ENCODE measurements around the gene B3GALT2. TPM values are rescaled to one million over a fixed set of nuclear protein-coding genes. Genes with fewer than 3 reads are reported as not detected.
A peak's percentile ranks its signal among the peaks of the same experiment; 100 is the strongest.

B3GALT2 gene
- total RNA-seq, 1 experiment from 2014 or later = not detected

DNA sequence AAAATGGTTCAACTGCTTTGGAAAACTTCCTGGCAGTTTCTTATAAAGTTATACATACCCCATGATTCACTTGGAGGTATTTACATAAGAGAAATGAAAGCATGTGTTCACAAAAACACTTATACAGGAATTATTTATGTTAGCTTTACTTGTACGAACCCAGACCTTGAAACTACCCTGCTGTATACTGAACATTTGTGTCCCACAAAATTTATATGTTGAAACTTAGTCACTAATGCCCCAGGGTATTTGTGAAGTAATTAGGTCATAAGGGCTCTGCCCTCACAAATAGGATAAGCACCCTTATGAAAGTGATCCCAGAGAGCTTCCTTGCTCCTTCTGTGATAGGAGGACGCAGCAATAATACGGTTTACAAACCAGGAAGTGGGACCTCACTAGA is 42.7 kb upstream of the B3GALT2 start:
- no TSS peak for BruUV-seq (replicated peaks)
- no peak overlapping the region for H3K27ac ChIP-seq
- no peaks in the 10 kb centered on the region for H3K27me3 ChIP-seq (ENCODE audit: insufficient read depth, low read depth)
- no peaks in the 10 kb centered on the region for H3K79me2 ChIP-seq (ENCODE audit: low read depth)
- no peak overlapping the region for H3K4me3 ChIP-seq
- no peaks in the 10 kb centered on the region for H3K36me3 ChIP-seq (ENCODE audit: low read depth)
- H3K4me2 ChIP-seq = no peak overlapping the region
- no peaks in the 10 kb centered on the region for H4K20me1 ChIP-seq (ENCODE audit: insufficient read depth)
- no peaks in the 10 kb centered on the region for H3F3A ChIP-seq (ENCODE audit: insufficient read depth, low read depth)
- no peak overlapping the region for H2AFZ ChIP-seq
- H3K9me2 ChIP-seq (ENCODE audit: insufficient read depth) = no peaks in the 10 kb centered on the region
- H3K4me1 ChIP-seq (replicated peaks; ENCODE audit: insufficient read depth) = no peaks in the 10 kb centered on the region
- ChIA-PET POLR2A (ENCODE audit: unreplicated experiment) (no interaction called here), CTCF (no interaction called here)
- no peak for TF ChIP-seq EZH2 (IDR thresholded peaks at IDR 0.05; ENCODE audit: low read depth)
- TF ChIP-seq, protein P1, sequence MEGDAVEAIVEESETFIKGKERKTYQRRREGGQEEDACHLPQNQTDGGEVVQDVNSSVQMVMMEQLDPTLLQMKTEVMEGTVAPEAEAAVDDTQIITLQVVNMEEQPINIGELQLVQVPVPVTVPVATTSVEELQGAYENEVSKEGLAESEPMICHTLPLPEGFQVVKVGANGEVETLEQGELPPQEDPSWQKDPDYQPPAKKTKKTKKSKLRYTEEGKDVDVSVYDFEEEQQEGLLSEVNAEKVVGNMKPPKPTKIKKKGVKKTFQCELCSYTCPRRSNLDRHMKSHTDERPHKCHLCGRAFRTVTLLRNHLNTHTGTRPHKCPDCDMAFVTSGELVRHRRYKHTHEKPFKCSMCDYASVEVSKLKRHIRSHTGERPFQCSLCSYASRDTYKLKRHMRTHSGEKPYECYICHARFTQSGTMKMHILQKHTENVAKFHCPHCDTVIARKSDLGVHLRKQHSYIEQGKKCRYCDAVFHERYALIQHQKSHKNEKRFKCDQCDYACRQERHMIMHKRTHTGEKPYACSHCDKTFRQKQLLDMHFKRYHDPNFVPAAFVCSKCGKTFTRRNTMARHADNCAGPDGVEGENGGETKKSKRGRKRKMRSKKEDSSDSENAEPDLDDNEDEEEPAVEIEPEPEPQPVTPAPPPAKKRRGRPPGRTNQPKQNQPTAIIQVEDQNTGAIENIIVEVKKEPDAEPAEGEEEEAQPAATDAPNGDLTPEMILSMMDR (conservative IDR thresholded peaks at IDR 0.05) = no peak
- intact Hi-C loops (cut with micrococcal nuclease; ENCODE audit: unreplicated experiment) = no loop called here
- peak in 1 of 2 experiments; percentile 36 for DNase-seq
- H3K9me3 ChIP-seq (ENCODE audit: insufficient read depth, low read depth) = no peaks in the 10 kb centered on the region

DNA sequence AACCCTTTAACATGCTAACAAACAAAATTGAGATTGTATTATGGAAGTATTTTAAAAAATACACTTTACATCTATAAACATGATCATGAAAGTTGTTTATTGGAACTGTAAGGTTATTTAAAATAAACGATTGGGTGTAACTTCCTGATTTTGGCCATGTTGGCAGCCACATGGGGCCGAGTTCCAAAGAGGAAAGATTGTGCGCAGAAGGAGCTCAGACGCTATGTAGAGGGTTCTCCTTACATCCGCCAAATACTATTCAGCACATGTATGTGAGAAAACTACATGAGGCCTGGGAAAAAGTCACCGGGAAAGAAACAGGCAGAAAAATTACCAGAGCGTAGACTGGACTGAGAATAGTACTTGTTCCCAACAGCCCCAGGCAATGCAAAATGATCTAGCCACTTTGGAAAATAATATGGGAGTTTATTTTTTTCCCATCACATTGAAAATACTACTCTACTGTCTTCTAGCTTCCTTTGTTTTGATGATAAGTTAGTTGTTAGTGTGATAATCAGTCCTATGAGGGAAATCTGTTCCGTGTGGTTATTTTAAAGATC is 35.7 kb upstream of the B3GALT2 start:
- Histone ChIP-seq H3K79me2 (ENCODE audit: low read depth) (no peaks in the 10 kb centered on the region), H2AFZ (no peak overlapping the region), H3K27me3 (ENCODE audit: insufficient read depth, low read depth) (no peaks in the 10 kb centered on the region), H3K4me3 (no peak overlapping the region), H3F3A (ENCODE audit: insufficient read depth, low read depth) (no peaks in the 10 kb centered on the region), H3K9me3 (ENCODE audit: insufficient read depth, low read depth) (no peaks in the 10 kb centered on the region), H3K4me1 (replicated peaks; ENCODE audit: insufficient read depth) (no peaks in the 10 kb centered on the region), H3K9me2 (ENCODE audit: insufficient read depth) (no peaks in the 10 kb centered on the region), H3K36me3 (ENCODE audit: low read depth) (no peaks in the 10 kb centered on the region), H3K4me2 (no peak overlapping the region), H3K27ac (no peak overlapping the region), H4K20me1 (ENCODE audit: insufficient read depth) (no peaks in the 10 kb centered on the region)
- ChIA-PET POLR2A (ENCODE audit: unreplicated experiment) (no interaction called here), CTCF (no interaction called here)
- no peak for TF ChIP-seq EZH2 (IDR thresholded peaks at IDR 0.05; ENCODE audit: low read depth)
- TF ChIP-seq, protein P1 (conservative IDR thresholded peaks at IDR 0.05) = no peak
- no TSS peak for BruUV-seq (replicated peaks)
- intact Hi-C loops (cut with micrococcal nuclease; ENCODE audit: unreplicated experiment) = no loop called here
- no peak for DNase-seq

DNA sequence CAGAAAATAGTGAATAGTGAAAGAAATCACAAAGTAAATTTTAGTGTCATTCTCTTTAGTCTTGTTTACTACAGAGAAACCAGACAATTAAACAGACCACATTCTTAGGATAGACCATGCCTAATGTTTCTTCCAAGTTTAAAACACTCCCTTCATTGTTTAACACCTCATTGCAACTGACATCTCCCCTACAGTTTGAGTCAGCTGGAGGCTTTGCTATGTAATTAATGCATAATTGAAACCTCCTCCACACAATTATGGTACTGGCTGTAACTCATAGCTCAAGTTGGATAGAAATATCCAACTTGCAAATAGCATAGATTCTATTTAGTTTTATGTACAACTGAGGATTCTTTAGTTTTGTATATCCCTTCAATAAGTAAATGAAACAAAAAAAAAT is 35.2 kb upstream of the B3GALT2 start:
- H3K27me3 ChIP-seq (ENCODE audit: insufficient read depth, low read depth) = no peaks in the 10 kb centered on the region
- no peak overlapping the region for H3K4me2 ChIP-seq
- H4K20me1 ChIP-seq (ENCODE audit: insufficient read depth) = no peaks in the 10 kb centered on the region
- H3K4me3 ChIP-seq = no peak overlapping the region
- TF ChIP-seq, protein P1 (conservative IDR thresholded peaks at IDR 0.05) = no peak
- no peak for TF ChIP-seq EZH2 (IDR thresholded peaks at IDR 0.05; ENCODE audit: low read depth)
- no peaks in the 10 kb centered on the region for H3K4me1 ChIP-seq (replicated peaks; ENCODE audit: insufficient read depth)
- POLR2A ChIA-PET (ENCODE audit: unreplicated experiment) = no interaction called here
- intact Hi-C loops (cut with micrococcal nuclease; ENCODE audit: unreplicated experiment) = no loop called here
- CTCF ChIA-PET = no interaction called here
- no peaks in the 10 kb centered on the region for H3K36me3 ChIP-seq (ENCODE audit: low read depth)
- H3K27ac ChIP-seq = no peak overlapping the region
- H3F3A ChIP-seq (ENCODE audit: insufficient read depth, low read depth) = no peaks in the 10 kb centered on the region
- no peaks in the 10 kb centered on the region for H3K9me3 ChIP-seq (ENCODE audit: insufficient read depth, low read depth)
- H3K79me2 ChIP-seq (ENCODE audit: low read depth) = no peaks in the 10 kb centered on the region
- no peak for DNase-seq
- no TSS peak for BruUV-seq (replicated peaks)
- no peak overlapping the region for H2AFZ ChIP-seq
- no peaks in the 10 kb centered on the region for H3K9me2 ChIP-seq (ENCODE audit: insufficient read depth)
